ENCODE measurements around the gene LRFN5.
"Not testable (repeated sequence)": the region's sequence is repeated elsewhere in the genome, so short reads cannot be mapped to it uniquely, and the experiment has no call there.

The LRFN5 gene

DNA sequence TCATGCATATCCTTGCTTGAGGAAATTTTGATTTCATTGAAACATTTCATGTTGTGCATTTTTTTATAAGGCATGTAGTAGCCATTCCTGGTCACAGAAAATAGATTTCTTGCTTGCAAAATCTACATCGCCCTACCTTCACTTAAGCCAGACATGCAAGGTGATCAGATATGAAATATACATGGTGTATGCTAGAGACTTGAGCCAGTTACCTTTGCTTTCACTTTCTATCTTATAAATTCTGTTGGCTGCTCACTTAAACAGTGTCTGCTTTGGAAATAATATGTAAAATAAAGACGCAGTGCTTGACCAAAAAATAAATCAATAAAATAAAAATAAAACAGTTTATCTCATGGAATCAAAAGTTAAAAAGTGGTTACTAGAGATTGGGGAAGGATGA is 136.5 kb downstream of the LRFN5 start:
- Histone ChIP-seq H3F3A (ENCODE audit: insufficient read depth, low read length) (no peaks in the 10 kb centered on the region), H3K27ac (ENCODE audit: low read length) (no peak overlapping the region), H3K9me3 (replicated peaks; ENCODE audit: insufficient read depth, low read length) (no peaks in the 10 kb centered on the region), H3K4me2 (ENCODE audit: low read depth, low read length) (no peak overlapping the region), H3K79me2 (ENCODE audit: low read length) (no peaks in the 10 kb centered on the region), H2AFZ (ENCODE audit: low read length) (no peak overlapping the region), H3K9ac (ENCODE audit: low read length) (no peak overlapping the region), H3K36me3 (replicated peaks; ENCODE audit: insufficient read depth, low read length) (no peaks in the 10 kb centered on the region), H3K4me3 (ENCODE audit: low read length) (no peak overlapping the region), H3K4me1 (ENCODE audit: low read length) (no peaks in the 10 kb centered on the region), H3K9me2 (replicated peaks; ENCODE audit: insufficient read depth, low read length) (no peaks in the 10 kb centered on the region), H4K20me1 (ENCODE audit: insufficient read depth, low read length) (no peaks in the 10 kb centered on the region), H3K27me3 (replicated peaks; ENCODE audit: insufficient read depth, low read length) (no peaks in the 10 kb centered on the region)
- no peak for DNase-seq
- TF ChIP-seq, protein P1, sequence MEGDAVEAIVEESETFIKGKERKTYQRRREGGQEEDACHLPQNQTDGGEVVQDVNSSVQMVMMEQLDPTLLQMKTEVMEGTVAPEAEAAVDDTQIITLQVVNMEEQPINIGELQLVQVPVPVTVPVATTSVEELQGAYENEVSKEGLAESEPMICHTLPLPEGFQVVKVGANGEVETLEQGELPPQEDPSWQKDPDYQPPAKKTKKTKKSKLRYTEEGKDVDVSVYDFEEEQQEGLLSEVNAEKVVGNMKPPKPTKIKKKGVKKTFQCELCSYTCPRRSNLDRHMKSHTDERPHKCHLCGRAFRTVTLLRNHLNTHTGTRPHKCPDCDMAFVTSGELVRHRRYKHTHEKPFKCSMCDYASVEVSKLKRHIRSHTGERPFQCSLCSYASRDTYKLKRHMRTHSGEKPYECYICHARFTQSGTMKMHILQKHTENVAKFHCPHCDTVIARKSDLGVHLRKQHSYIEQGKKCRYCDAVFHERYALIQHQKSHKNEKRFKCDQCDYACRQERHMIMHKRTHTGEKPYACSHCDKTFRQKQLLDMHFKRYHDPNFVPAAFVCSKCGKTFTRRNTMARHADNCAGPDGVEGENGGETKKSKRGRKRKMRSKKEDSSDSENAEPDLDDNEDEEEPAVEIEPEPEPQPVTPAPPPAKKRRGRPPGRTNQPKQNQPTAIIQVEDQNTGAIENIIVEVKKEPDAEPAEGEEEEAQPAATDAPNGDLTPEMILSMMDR (IDR thresholded peaks at IDR 0.05; ENCODE audit: low read length), result no peak
- TF ChIP-seq EZH2phosphoT487 (IDR thresholded peaks at IDR 0.05; ENCODE audit: low read length) (no peak), EZH2 (optimal IDR thresholded peaks at IDR 0.05; ENCODE audit: low read depth, low read length) (no peak)

DNA sequence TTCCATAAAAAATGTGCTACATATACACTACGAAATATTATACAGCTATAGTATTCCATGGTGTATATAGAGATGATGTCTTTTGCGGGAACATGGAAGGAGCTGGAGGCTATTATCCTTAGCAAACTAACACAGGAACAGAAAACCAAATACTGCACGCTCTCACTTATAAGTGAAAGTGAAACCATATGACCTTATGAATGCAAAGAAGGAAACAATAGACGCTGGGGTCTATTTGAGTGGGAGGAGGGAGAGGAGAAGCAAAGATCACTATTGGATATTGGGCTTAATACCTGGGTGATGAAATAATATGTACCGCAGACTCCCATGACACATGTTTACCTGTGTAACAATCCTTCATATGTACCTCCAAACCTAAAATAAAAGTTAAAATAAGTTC is 142.8 kb downstream of the LRFN5 start:
- Histone ChIP-seq H3K79me2 (ENCODE audit: low read length) (no peaks in the 10 kb centered on the region), H3K4me3 (ENCODE audit: low read length) (no peak overlapping the region), H3F3A (ENCODE audit: insufficient read depth, low read length) (no peaks in the 10 kb centered on the region), H3K27ac (ENCODE audit: low read length) (no peak overlapping the region), H3K4me2 (ENCODE audit: low read depth, low read length) (peak overlapping the region; percentile 29), H2AFZ (ENCODE audit: low read length) (no peak overlapping the region), H3K36me3 (replicated peaks; ENCODE audit: insufficient read depth, low read length) (no peaks in the 10 kb centered on the region), H3K9me3 (replicated peaks; ENCODE audit: insufficient read depth, low read length) (no peaks in the 10 kb centered on the region), H3K9me2 (replicated peaks; ENCODE audit: insufficient read depth, low read length) (no peaks in the 10 kb centered on the region), H3K27me3 (replicated peaks; ENCODE audit: insufficient read depth, low read length) (no peaks in the 10 kb centered on the region), H3K9ac (ENCODE audit: low read length) (no peak overlapping the region), H4K20me1 (ENCODE audit: insufficient read depth, low read length) (no peaks in the 10 kb centered on the region), H3K4me1 (ENCODE audit: low read length) (no peaks in the 10 kb centered on the region)
- DNase-seq, result no peak
- TF ChIP-seq EZH2phosphoT487 (IDR thresholded peaks at IDR 0.05; ENCODE audit: low read length) (no peak), EZH2 (optimal IDR thresholded peaks at IDR 0.05; ENCODE audit: low read depth, low read length) (no peak)
- TF ChIP-seq, protein P1 (IDR thresholded peaks at IDR 0.05; ENCODE audit: low read length), result no peak

DNA sequence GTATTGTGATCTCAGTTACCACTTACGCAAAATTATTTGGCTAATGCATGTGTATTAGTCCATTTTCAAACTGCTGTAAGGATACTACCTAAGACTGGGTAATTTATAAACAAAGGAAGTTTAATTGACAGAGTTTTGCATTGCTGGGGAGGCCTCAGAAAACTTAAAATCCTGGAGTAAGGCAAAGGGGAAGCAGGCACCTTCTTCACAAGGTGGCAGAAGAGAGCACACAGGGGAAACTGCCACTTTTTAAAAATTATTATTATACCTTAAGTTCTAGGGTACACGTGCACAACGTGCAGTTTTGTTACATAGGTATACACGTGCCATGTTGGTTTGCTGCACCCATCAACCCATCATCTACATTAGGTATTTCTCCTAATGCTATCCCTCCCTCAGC is 143.9 kb downstream of the LRFN5 start:
- H3K9me2 ChIP-seq (replicated peaks; ENCODE audit: insufficient read depth, low read length); DNase-seq; H4K20me1 ChIP-seq (ENCODE audit: insufficient read depth, low read length); H3K9me3 ChIP-seq (replicated peaks; ENCODE audit: insufficient read depth, low read length); H3K27ac ChIP-seq (ENCODE audit: low read length); H3K9ac ChIP-seq (ENCODE audit: low read length); H3K27me3 ChIP-seq (replicated peaks; ENCODE audit: insufficient read depth, low read length); H3F3A ChIP-seq (ENCODE audit: insufficient read depth, low read length); H3K4me2 ChIP-seq (ENCODE audit: low read depth, low read length); H3K79me2 ChIP-seq (ENCODE audit: low read length); H3K4me1 ChIP-seq (ENCODE audit: low read length); H2AFZ ChIP-seq (ENCODE audit: low read length); H3K4me3 ChIP-seq (ENCODE audit: low read length); H3K36me3 ChIP-seq (replicated peaks; ENCODE audit: insufficient read depth, low read length): not testable (repeated sequence)

DNA sequence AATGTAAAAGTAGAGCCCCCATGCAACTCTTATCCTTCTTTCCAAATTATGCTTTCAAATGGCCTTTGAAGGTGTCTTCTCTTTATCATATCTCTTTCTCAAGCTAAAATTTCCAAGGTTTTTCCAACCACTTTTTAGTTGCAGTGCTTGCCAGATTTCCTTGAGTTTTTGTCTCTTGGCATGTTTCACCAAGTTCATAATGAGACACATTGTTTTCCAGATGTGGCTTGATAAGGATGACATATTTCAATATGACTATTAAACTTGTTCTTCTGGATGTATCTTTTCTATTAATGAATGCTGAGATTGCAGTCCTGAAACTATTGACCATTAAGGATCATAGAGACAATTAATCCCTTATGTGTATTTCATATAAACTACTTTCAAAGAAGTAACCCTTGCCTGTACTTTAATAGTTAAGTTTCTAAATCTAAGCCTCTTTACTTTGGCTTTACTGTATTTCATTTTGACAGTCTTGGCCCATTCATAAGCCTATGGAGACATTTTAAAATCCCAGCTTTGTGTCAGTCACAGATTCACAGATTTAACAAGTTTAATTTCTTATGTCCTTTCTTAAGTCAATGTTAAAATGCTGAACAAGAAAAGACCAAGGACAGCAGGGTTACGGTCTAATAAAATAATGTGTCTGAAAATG is 151.5 kb downstream of the LRFN5 start:
- no peaks in the 10 kb centered on the region for H4K20me1 ChIP-seq (ENCODE audit: insufficient read depth, low read length)
- H3K36me3 ChIP-seq (replicated peaks; ENCODE audit: insufficient read depth, low read length), result no peaks in the 10 kb centered on the region
- no peak for DNase-seq
- no peaks in the 10 kb centered on the region for H3K9me3 ChIP-seq (replicated peaks; ENCODE audit: insufficient read depth, low read length)
- H3K27ac ChIP-seq (ENCODE audit: low read length), result no peak overlapping the region
- no peaks in the 10 kb centered on the region for H3K27me3 ChIP-seq (replicated peaks; ENCODE audit: insufficient read depth, low read length)
- no peaks in the 10 kb centered on the region for H3K4me1 ChIP-seq (ENCODE audit: low read length)
- H3F3A ChIP-seq (ENCODE audit: insufficient read depth, low read length), result no peaks in the 10 kb centered on the region
- no peaks in the 10 kb centered on the region for H3K79me2 ChIP-seq (ENCODE audit: low read length)
- no peak overlapping the region for H3K4me3 ChIP-seq (ENCODE audit: low read length)
- TF ChIP-seq EZH2phosphoT487 (IDR thresholded peaks at IDR 0.05; ENCODE audit: low read length), result no peak
- H3K9me2 ChIP-seq (replicated peaks; ENCODE audit: insufficient read depth, low read length), result no peaks in the 10 kb centered on the region
- H3K9ac ChIP-seq (ENCODE audit: low read length), result no peak overlapping the region
- no peak overlapping the region for H2AFZ ChIP-seq (ENCODE audit: low read length)
- H3K4me2 ChIP-seq (ENCODE audit: low read depth, low read length), result no peak overlapping the region

Measured in MM.1S (cell line).